Measurements from ENCODE around the gene FOXB2. TPM values are rescaled to one million over a fixed set of nuclear protein-coding genes. Genes with fewer than 3 reads are reported as not detected.

Gene FOXB2
- total and polyA plus RNA-seq, 2 of the 13 experiments (the other 11 are each of a cell fraction or from before 2014, with no cell fraction given) = not detected

DNA sequence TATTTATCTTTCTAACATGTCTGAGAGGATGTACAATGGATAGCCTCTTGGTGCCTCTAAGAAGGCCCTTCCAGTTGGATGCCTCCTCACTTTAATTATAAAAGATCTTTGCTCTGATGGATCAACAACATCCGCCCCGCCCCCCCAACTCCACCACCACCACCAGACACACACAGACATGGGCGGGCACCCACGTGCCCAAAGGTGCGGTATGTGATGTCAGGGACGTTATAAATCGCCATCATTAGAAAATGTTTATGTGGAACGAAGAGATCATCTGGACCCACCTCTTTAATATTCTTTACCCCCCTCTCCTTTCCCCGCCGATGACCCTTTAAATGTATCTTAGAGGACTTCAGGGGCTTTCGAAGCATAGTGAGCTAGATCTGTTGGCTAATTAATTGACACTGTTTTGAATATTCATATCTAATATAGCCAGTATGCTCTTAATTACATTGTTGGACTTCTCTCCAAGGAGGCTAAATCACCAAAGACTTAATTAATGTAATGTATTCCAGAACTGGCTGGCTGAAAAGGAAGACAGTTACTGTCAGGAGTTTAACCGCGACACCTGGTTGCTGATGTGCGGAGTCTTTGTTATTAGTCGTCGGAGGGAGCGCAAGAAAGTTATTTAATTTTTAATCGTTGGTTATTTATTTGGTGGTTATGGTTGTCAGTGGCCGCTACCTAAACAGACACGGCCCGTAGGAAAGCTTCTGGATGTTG lies 6.1 kb upstream of the FOXB2 start:
- Histone ChIP-seq H3K27ac (ENCODE audit: extremely low read length, insufficient read depth, low read length) (no peak overlapping the region), H3K4me2 (ENCODE audit: low read depth, low read length) (no peak overlapping the region), H2AFZ (ENCODE audit: low read length) (no peak overlapping the region), H3K9me3 (ENCODE audit: low read length) (no peaks in the 10 kb centered on the region), H3K4me1 (ENCODE audit: insufficient read depth, low read length) (no peaks in the 10 kb centered on the region), H3K27me3 (ENCODE audit: control insufficient read depth in 1 of 2, insufficient read depth in 2 of 2, low read length in 2 of 2) (peaks cover 6 to 66% of the 10 kb centered on the region in 2 experiments), H3K4me3 (replicated peaks in 1 of 3; ENCODE audit: insufficient read depth in 1 of 3, low read depth in 2 of 3, low read length in 3 of 3) (no peak overlapping the region), H3K36me3 (replicated peaks in 1 of 2; ENCODE audit: control insufficient read depth in 1 of 2, insufficient read depth in 2 of 2, low read length in 2 of 2) (no peaks in the 10 kb centered on the region), H3K79me2 (ENCODE audit: insufficient read depth, low read length) (no peaks in the 10 kb centered on the region), H4K20me1 (ENCODE audit: insufficient read depth, low read length) (no peaks in the 10 kb centered on the region), H3K9ac (ENCODE audit: insufficient read depth, low read depth, low read length) (no peak overlapping the region)
- 31% methylated on average over 21 of the region's 21 CpGs for WGBS (ENCODE audit: low lambda C conversion rate)
- ATAC-seq (no peak), DNase-seq (ENCODE audit: low spot score) (no peak), FAIRE-seq (no peak)
- intact Hi-C loops (cut with micrococcal nuclease; ENCODE audit: unreplicated experiment) = no loop called here
- CTCF ChIA-PET (ENCODE audit: low intra/inter-chr PET ratio, low total read pairs) = interaction anchor here (2.6 kb wide), 1 partner anchor 203 kb away, joined by 15 read pairs; no protein-coding TSS in a partner anchor
- BruUV-seq (replicated peaks) = no TSS peak
- in situ Hi-C loops (cut with HindIII; ENCODE audit: extremely low pct_ligation_motif_present, low pct_unique_long_range_greater_than_20kb) = no loop called here
- POLR2A ChIA-PET = no interaction called here
- TF ChIP-seq ZSCAN22 (CRISPR knock-in tag; IDR thresholded peaks at IDR 0.05) (no peak), DR1 (CRISPR knock-in tag; IDR thresholded peaks at IDR 0.05) (no peak), MAZ (IDR thresholded peaks at IDR 0.05; ENCODE audit: borderline replicate concordance, low read depth, low read length) (no peak), MAZ (CRISPR knock-in tag; IDR thresholded peaks at IDR 0.05; ENCODE audit: low read depth) (no peak), SRY (CRISPR knock-in tag; IDR thresholded peaks at IDR 0.05) (no peak), NFYB (CRISPR knock-in tag; IDR thresholded peaks at IDR 0.05) (no peak), KDM3A (CRISPR knock-in tag; IDR thresholded peaks at IDR 0.05; ENCODE audit: low read depth) (no peak), ZNF781 (CRISPR knock-in tag; IDR thresholded peaks at IDR 0.05; ENCODE audit: borderline replicate concordance, not compliant biosample characterization) (no peak), ZFP36L2 (CRISPR knock-in tag; IDR thresholded peaks at IDR 0.05) (no peak), ETS1 (CRISPR knock-in tag; IDR thresholded peaks at IDR 0.05) (no peak), ZNF18 (CRISPR knock-in tag; IDR thresholded peaks at IDR 0.05; ENCODE audit: insufficient replicate concordance) (no peak), ZNF260 (CRISPR knock-in tag; IDR thresholded peaks at IDR 0.05; ENCODE audit: borderline replicate concordance, low read depth) (no peak), NKX3-1 (CRISPR knock-in tag; IDR thresholded peaks at IDR 0.05) (no peak), SRF (IDR thresholded peaks at IDR 0.05; ENCODE audit: low read depth, low read length) (no peak), ZBTB43 (CRISPR knock-in tag; conservative IDR thresholded peaks at IDR 0.05) (no peak), MEIS1 (CRISPR knock-in tag; IDR thresholded peaks at IDR 0.05; ENCODE audit: borderline replicate concordance) (no peak), ZNF556 (CRISPR knock-in tag; IDR thresholded peaks at IDR 0.05; ENCODE audit: borderline replicate concordance) (no peak), SKI (IDR thresholded peaks at IDR 0.05; ENCODE audit: partially characterized antibody) (no peak)
- TF ChIP-seq, protein P1, sequence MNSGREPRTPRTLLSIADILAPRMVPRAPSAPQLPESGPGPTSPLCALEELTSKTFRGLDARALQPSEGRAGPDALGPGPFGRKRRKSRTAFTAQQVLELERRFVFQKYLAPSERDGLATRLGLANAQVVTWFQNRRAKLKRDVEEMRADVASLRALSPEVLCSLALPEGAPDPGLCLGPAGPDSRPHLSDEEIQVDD (CRISPR knock-in tag; IDR thresholded peaks at IDR 0.05; ENCODE audit: borderline replicate concordance) = no peak
- TF ChIP-seq, protein P2, sequence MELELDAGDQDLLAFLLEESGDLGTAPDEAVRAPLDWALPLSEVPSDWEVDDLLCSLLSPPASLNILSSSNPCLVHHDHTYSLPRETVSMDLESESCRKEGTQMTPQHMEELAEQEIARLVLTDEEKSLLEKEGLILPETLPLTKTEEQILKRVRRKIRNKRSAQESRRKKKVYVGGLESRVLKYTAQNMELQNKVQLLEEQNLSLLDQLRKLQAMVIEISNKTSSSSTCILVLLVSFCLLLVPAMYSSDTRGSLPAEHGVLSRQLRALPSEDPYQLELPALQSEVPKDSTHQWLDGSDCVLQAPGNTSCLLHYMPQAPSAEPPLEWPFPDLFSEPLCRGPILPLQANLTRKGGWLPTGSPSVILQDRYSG (CRISPR knock-in tag; IDR thresholded peaks at IDR 0.05) = no peak
